Transverse colon (tissue), 4 donors: ENCODE results near the gene HCAR3.
"Not testable (repeated sequence)": the region's sequence is repeated elsewhere in the genome, so short reads cannot be mapped to it uniquely, and the experiment has no call there.

Source experiments
- EP300 ChIP-seq: sonication (generic); formaldehyde crosslinking; IDR thresholded peaks from one replicate; pipeline ENCODE4 v1.6.1; 2017; ENCODE audit warnings: antibody characterized with exemption, low read depth
- POLR2A ChIP-seq: fragments of 450-650 bp; IDR thresholded peaks from one replicate; pipeline ENCODE4 v1.6.1; 2016; ENCODE audit warnings: antibody characterized with exemption, mild to moderate bottlenecking, moderate library complexity
- POLR2AphosphoS5 ChIP-seq, 3 donors: sonication (generic); formaldehyde crosslinking; IDR thresholded peaks; one replicate each; pipeline ENCODE4 v1.6.1; 2016; ENCODE audit warnings: antibody characterized with exemption in 3 of 3
- TF ChIP-seq, protein P1 (sequence below), 5 experiments: fragments of 200-600 bp in 3 of 5; fragments of 450-650 bp in 2 of 5; sonication (generic) in 3 of 5; IDR thresholded peaks; 1 replicate in 2 of 5; 2 replicates in 3 of 5; pipeline ENCODE4 v1.5.1; 2016 to 2017; ENCODE audit warnings: antibody characterized with exemption in 5 of 5, inconsistent platforms in 3 of 5, mild to moderate bottlenecking in 2 of 5, moderate library complexity in 1 of 5

DNA sequence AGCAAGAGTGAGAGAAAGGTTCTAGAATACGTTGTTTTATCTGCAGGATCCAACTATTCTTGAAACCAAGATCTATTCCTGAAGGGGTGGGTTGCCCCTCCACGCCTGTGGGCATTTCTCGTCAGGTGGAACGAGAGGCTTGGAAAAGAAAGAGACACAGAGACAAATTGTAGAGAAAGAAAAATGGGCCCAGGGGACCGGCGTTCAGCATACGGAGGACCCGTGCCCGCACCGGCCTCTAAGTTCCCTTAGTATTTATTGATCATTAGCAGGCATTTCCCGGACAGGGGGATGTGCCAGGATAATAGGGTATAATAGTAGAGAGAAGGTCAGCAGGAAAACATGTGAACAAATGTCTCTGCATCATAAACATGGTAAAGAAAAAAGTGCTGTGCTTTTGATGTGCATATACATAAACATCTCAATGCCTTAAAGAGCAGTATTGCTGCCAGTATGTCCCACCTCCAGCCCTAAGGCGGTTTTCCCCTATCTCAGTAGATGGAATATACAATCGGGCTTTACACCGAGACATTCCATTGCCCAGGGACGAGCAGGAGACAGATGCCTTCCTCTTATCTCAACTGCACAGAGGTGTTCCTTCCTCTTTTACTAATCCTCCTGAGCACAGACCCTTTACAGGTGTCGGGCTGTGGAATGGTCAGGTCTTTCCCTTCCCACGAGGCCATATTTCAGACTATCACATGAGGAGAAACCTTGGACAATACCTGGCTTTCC is 34.3 kb upstream of the HCAR3 start:
- TF ChIP-seq, protein P1, sequence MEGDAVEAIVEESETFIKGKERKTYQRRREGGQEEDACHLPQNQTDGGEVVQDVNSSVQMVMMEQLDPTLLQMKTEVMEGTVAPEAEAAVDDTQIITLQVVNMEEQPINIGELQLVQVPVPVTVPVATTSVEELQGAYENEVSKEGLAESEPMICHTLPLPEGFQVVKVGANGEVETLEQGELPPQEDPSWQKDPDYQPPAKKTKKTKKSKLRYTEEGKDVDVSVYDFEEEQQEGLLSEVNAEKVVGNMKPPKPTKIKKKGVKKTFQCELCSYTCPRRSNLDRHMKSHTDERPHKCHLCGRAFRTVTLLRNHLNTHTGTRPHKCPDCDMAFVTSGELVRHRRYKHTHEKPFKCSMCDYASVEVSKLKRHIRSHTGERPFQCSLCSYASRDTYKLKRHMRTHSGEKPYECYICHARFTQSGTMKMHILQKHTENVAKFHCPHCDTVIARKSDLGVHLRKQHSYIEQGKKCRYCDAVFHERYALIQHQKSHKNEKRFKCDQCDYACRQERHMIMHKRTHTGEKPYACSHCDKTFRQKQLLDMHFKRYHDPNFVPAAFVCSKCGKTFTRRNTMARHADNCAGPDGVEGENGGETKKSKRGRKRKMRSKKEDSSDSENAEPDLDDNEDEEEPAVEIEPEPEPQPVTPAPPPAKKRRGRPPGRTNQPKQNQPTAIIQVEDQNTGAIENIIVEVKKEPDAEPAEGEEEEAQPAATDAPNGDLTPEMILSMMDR (IDR thresholded peaks at IDR 0.05), result not testable (repeated sequence)
- not testable (repeated sequence) for TF ChIP-seq POLR2A; EP300; POLR2AphosphoS5 (IDR thresholded peaks at IDR 0.05)
